OCI-LY3 (cell line): Measurements from ENCODE around the gene CDR2.

Experiments
- H2AFZ ChIP-seq: fragments of 200-600, 300-600 bp; shearing (Covaris generic); 2 replicates; pipeline ENCODE4 v1.6.0; 2014; ENCODE audit warnings: antibody characterized with exemption, low read depth, low read length
- H3K27ac ChIP-seq: fragments of 200-600, 300-600 bp; sonication (generic); 2 replicates; pipeline ENCODE4 v1.5.1; 2014; ENCODE audit warnings: mild to moderate bottlenecking, low read length, moderate library complexity, mixed read lengths
- H3K27me3 ChIP-seq: fragments of 200-600, 300-600 bp; sonication (generic); 2 replicates; pipeline ENCODE4 v1.6.1; 2014; ENCODE audit warnings: low read depth, low read length, mixed read lengths
- H3K36me3 ChIP-seq: fragments of 200-600, 300-600 bp; sonication (generic); replicated peaks from 2 replicates; pipeline ENCODE3; 2014; ENCODE audit warnings: low read depth, low read length, mixed read lengths
- H3K4me1 ChIP-seq: fragments of 300-600, 200-600 bp; sonication (generic); 2 replicates; pipeline ENCODE4 v1.6.1; 2014; ENCODE audit warnings: low read length, mixed read lengths
- H3K4me2 ChIP-seq: fragments of 200-600, 300-600 bp; sonication (generic); 2 replicates; pipeline ENCODE4 v1.6.1; 2014; ENCODE audit warnings: low read length, mixed read lengths
- H3K4me3 ChIP-seq: fragments of 300-600, 200-600 bp; sonication (generic); 2 replicates; pipeline ENCODE4 v1.5.1; 2014; ENCODE audit warnings: antibody characterized with exemption, mild to moderate bottlenecking, low read length, moderate library complexity
- H3K79me2 ChIP-seq: fragments of 300-600, 200-600 bp; shearing (Covaris generic); 2 replicates; pipeline ENCODE4 v1.6.1; 2014; ENCODE audit warnings: mild to moderate bottlenecking, low read length, mixed read lengths
- H3K9ac ChIP-seq: fragments of 300-600, 200-600 bp; shearing (Covaris generic); 2 replicates; pipeline ENCODE4 v1.6.0; 2014; ENCODE audit warnings: mild to moderate bottlenecking, low read length, moderate library complexity
- H3K9me3 ChIP-seq: fragments of 200-600, 300-600 bp; shearing (Covaris generic); 2 replicates; pipeline ENCODE4 v1.6.1; 2014; ENCODE audit warnings: low read length, mixed read lengths; ENCODE audit not compliant: insufficient read depth
- H4K20me1 ChIP-seq: fragments of 200-600, 300-600 bp; sonication (generic); 2 replicates; pipeline ENCODE4 v1.6.1; 2016; ENCODE audit warnings: low read length, mixed read lengths; ENCODE audit not compliant: insufficient read depth
- CTCF ChIP-seq: fragments of 200-600, 300-600 bp; sonication (generic); IDR thresholded peaks from 2 replicates; pipeline ENCODE4 v1.5.1; 2014; ENCODE audit warnings: antibody characterized with exemption, low read length, low read depth
- EZH2phosphoT487 ChIP-seq: fragments of 200-600 bp; shearing (Covaris generic); IDR thresholded peaks from 2 replicates; pipeline ENCODE4 v1.6.1; 2018; ENCODE audit warnings: antibody characterized with exemption, mixed run types, low read depth

CDR2 gene

GRCh38 chr16:22323173-22323958 lies 51.1 kb downstream of the CDR2 start:
- H3K27ac ChIP-seq = no peak overlapping the region
- H3K9ac ChIP-seq = no peak overlapping the region
- no peak overlapping the region for H2AFZ ChIP-seq
- H3K9me3 ChIP-seq = no peaks in the 10 kb centered on the region
- H3K4me1 ChIP-seq = no peaks in the 10 kb centered on the region
- H3K27me3 ChIP-seq = no peaks in the 10 kb centered on the region
- H3K4me2 ChIP-seq = no peak overlapping the region
- peaks cover 6% of the 10 kb centered on the region; the same call in 1 of the 2 replicates for H4K20me1 ChIP-seq
- no peak overlapping the region for H3K4me3 ChIP-seq
- no peak for TF ChIP-seq EZH2phosphoT487
- no peak for TF ChIP-seq CTCF
- peaks cover 15% of the 10 kb centered on the region; the same call in 1 of the 2 replicates for H3K79me2 ChIP-seq
- H3K36me3 ChIP-seq = peaks cover 44% of the 10 kb centered on the region

GRCh38 chr16:22322741-22323140 lies 51.7 kb downstream of the CDR2 start:
- Histone ChIP-seq H3K27ac (no peak overlapping the region), H3K4me1 (no peaks in the 10 kb centered on the region), H3K9ac (no peak overlapping the region), H3K4me3 (no peak overlapping the region), H4K20me1 (peaks cover 6% of the 10 kb centered on the region; the same call in 1 of the 2 replicates), H3K79me2 (peaks cover 15% of the 10 kb centered on the region; the same call in 1 of the 2 replicates), H3K9me3 (no peaks in the 10 kb centered on the region), H2AFZ (no peak overlapping the region), H3K27me3 (no peaks in the 10 kb centered on the region), H3K4me2 (no peak overlapping the region), H3K36me3 (peaks cover 38% of the 10 kb centered on the region)
- no peak for TF ChIP-seq CTCF
- TF ChIP-seq EZH2phosphoT487 = no peak

- H3K27me3 ChIP-seq = no peaks in the 10 kb centered on the region
- H3K27ac ChIP-seq = no peak overlapping the region
- no peak overlapping the region for H3K4me2 ChIP-seq
- peaks cover 15% of the 10 kb centered on the region; the same call in 1 of the 2 replicates for H3K79me2 ChIP-seq
- no peaks in the 10 kb centered on the region for H3K9me3 ChIP-seq
- H4K20me1 ChIP-seq = peaks cover 6% of the 10 kb centered on the region; the same call in 1 of the 2 replicates
- no peaks in the 10 kb centered on the region for H3K4me1 ChIP-seq
- no peak overlapping the region for H3K4me3 ChIP-seq
- no peak for TF ChIP-seq EZH2phosphoT487
- TF ChIP-seq CTCF = no peak
- no peak overlapping the region for H3K9ac ChIP-seq
- peaks cover 36% of the 10 kb centered on the region for H3K36me3 ChIP-seq
- H2AFZ ChIP-seq = no peak overlapping the region
These were observed 52.4 kb downstream of the CDR2 start for GRCh38 chr16:22322021-22322471.

GRCh38 chr16:22321340-22322001 lies 52.9 kb downstream of the CDR2 start:
- Histone ChIP-seq H3K79me2 (peaks cover 13% of the 10 kb centered on the region; the same call in 1 of the 2 replicates), H4K20me1 (peaks cover 6% of the 10 kb centered on the region; the same call in 1 of the 2 replicates), H3K27ac (no peak overlapping the region), H3K27me3 (no peaks in the 10 kb centered on the region), H3K4me1 (no peaks in the 10 kb centered on the region), H3K9ac (no peak overlapping the region), H2AFZ (no peak overlapping the region), H3K9me3 (no peaks in the 10 kb centered on the region), H3K36me3 (peaks cover 34% of the 10 kb centered on the region), H3K4me3 (no peak overlapping the region), H3K4me2 (no peak overlapping the region)
- TF ChIP-seq EZH2phosphoT487 = no peak
- peak; percentile 95 for TF ChIP-seq CTCF
